Subcutaneous abdominal adipose tissue (tissue), 5 donors: ENCODE results near the gene DLEC1.
A peak's percentile ranks its signal among the peaks of the same experiment; 100 is the strongest.
"Not testable (repeated sequence)": the region's sequence is repeated elsewhere in the genome, so short reads cannot be mapped to it uniquely, and the experiment has no call there.

Experiments
- H3K27ac ChIP-seq: one replicate; pipeline ENCODE4 v1.7.0; 2013; ENCODE audit warnings: low read depth, mild to moderate bottlenecking, inconsistent platforms, low read length, moderate library complexity
- H3K27me3 ChIP-seq, 5 donors: one replicate each; pipeline ENCODE4 v1.7.0; 2013; ENCODE audit warnings: low read length in 5 of 5, inconsistent platforms in 1 of 5; ENCODE audit not compliant: control insufficient read depth in 5 of 5, insufficient read depth in 4 of 5
- H3K36me3 ChIP-seq, 5 donors: one replicate each; pipeline ENCODE4 v1.7.0; 2013; ENCODE audit warnings: low read length in 5 of 5; ENCODE audit not compliant: control insufficient read depth in 5 of 5, insufficient read depth in 5 of 5
- H3K4me1 ChIP-seq, 5 donors: one replicate each; pipeline ENCODE4 v1.7.0; 2013; ENCODE audit warnings: low read length in 5 of 5, mild to moderate bottlenecking in 3 of 5, moderate library complexity in 1 of 5; ENCODE audit not compliant: control insufficient read depth in 5 of 5, insufficient read depth in 5 of 5
- H3K4me3 ChIP-seq, 5 donors: one replicate each; pipeline ENCODE4 v1.7.0; 2013; ENCODE audit warnings: low read length in 5 of 5, low read depth in 1 of 5
- H3K9ac ChIP-seq, 5 donors: one replicate each; pipeline ENCODE4 v1.7.0; 2013; ENCODE audit warnings: low read length in 5 of 5, mild to moderate bottlenecking in 4 of 5, moderate library complexity in 3 of 5
- H3K9me3 ChIP-seq, 5 donors: one replicate each; pipeline ENCODE4 v1.7.0; 2013; ENCODE audit warnings: low read length in 5 of 5; ENCODE audit not compliant: control insufficient read depth in 5 of 5
- donor health status: healthy.
- donor health status: healthy.
- donor health status: healthy.
- donor health status: healthy.
- donor health status: healthy.

The DLEC1 gene

DNA sequence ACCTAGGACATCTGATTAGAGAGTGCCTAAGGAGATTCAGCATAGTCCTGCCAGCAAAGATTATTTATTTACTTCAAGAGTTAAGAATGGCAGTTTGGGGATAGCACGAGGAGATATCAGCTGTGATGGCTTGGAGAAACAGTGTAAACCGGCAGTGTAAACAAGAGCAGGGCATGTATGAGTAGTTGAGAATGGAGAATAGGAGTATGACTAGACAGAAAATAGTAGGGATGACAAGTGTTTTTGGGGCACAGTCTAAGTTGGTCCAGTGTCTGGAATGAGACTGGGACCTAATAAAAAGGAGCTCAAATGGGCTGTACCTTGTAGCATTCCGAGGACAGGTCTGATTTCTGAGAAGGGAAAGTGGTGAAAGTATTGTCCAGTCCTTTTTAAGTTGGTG is 38.1 kb downstream of the DLEC1 start:
- H3K4me1 ChIP-seq = peaks cover 0 to 17% (median 3%) of the 10 kb centered on the region in 5 donors
- H3K27ac ChIP-seq, H3K27me3 ChIP-seq, H3K36me3 ChIP-seq, H3K9ac ChIP-seq, H3K9me3 ChIP-seq, H3K4me3 ChIP-seq: not testable (repeated sequence)

DNA sequence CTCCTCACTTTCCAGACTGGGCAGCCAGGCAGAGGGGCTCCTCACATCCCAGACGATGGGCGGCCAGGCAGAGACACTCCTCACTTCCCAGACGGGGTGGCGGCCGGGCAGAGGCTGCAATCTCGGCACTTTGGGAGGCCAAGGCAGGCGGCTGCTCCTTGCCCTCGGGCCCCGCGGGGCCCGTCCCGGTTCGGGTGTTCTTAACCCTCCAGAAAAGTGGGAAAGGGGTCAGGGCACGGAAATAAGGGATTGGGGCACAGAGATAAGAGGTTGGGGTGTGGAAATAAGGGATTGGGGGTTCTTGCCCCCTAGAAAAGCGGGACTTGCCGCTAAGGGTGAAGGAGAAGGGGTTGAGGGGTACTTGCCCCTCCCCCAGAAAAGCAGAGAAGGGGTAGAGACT is 43.3 kb downstream of the DLEC1 start:
- H3K9ac ChIP-seq, H3K36me3 ChIP-seq, H3K27ac ChIP-seq, H3K9me3 ChIP-seq, H3K4me3 ChIP-seq, H3K27me3 ChIP-seq: not testable (repeated sequence)
- H3K4me1 ChIP-seq = peaks cover 0 to 21% (median 13%) of the 10 kb centered on the region in 5 donors

DNA sequence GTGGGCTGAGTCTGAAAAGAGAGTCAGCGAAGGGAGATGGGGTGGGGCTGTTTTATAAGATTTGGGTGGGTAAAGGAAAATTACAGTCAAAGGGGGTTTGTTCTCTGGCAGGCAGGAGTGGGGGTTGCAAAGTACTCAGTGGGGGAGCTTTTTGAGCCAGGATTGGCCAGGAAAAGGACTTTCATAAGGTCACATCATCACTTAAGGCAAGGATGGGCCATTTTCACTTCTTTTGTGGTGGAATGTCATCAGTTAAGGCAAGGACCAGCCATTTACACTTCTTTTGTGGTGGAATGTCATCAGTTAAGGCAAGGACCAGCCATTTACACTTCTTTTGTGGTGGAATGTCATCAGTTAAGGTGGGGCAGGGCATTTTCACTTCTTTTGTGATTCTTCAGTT is 44.2 kb downstream of the DLEC1 start:
- not testable (repeated sequence) for H3K9me3 ChIP-seq, H3K36me3 ChIP-seq, H3K4me3 ChIP-seq, H3K27ac ChIP-seq, H3K27me3 ChIP-seq, H3K9ac ChIP-seq
- peaks cover 0 to 21% (median 13%) of the 10 kb centered on the region in 5 donors for H3K4me1 ChIP-seq

DNA sequence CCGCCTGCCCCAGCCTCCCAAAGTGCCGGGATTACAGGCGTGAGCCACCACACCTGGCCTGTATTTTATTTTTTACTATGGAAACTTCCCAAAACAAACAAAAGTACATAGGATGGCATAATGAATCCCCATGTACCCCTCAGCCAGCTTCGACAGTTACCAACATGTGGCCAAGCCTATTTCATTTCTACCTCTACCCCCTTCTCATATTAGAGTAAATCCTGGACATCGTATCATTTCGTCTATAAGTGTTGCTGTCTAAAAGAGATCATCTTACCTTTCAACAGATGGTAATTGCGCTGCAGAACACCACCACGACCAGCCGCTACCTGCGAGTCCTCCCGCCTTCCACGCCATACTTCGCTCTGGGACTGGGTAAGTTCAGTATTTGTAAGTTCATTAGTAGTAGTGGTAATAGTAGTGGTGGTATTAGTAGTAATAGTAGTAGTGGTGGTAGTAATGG is 44.9 kb downstream of the DLEC1 start:
- peaks cover 0 to 7% (median 6%) of the 10 kb centered on the region in 5 donors for H3K9me3 ChIP-seq
- peaks cover 0 to 21% (median 15%) of the 10 kb centered on the region in 5 donors for H3K4me1 ChIP-seq
- no peak overlapping the region for H3K27ac ChIP-seq
- no peak overlapping the region for H3K9ac ChIP-seq
- peak overlapping the region in 1 of 5 donors; percentile 44 for H3K4me3 ChIP-seq
- no peaks in the 10 kb centered on the region for H3K36me3 ChIP-seq
- H3K27me3 ChIP-seq = no peaks in the 10 kb centered on the region

DNA sequence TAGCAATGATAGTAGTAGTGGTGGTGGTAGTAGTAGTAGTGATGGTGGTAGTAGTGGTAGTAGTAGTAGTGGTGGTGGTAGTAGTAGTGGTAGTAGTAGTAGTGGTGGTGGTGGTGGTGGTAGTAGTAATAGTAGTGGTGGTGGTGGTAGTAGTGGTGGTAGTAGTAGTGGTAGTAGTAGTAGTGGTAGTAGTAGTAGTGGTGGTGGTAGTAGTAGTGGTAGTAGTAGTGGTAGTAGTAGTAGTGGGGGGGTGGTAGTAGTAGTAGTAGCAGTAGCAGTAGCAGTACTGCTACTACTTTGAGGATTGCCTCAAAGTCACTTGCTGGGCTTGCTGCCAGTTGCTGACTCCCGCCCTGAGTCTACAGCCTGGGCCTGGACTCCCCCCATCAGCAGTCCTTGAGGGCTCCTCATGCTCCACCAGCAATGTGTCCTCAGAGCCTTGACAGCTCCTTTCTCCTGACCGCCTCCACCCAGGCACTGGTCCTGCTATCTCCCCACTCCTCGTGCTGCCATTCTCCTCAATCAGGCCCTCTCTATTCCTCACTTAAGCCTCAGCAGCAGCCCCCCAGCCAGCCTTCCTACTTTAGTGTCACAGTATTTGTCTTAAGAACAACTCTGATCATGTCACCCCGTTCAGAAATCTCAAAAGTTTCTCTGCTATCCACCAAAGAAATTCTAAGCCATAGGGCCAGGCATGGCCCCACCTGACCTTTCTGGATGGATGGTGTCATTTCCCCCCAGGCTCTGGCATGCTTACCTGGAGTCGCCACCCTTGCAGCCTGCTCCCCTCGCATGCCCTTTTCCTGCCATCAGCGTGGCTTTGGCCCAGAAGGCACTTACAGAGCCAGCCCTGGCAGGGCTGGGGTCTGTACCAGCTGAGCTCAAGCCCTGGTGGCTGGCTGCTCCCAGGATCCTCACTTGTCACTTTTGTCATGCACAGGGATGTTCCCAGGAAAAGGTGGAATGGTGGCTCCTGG is 45.6 kb downstream of the DLEC1 start:
- Histone ChIP-seq H3K4me3 (peak overlapping the region in 1 of 5 donors; percentile 44), H3K36me3 (no peaks in the 10 kb centered on the region)

DNA sequence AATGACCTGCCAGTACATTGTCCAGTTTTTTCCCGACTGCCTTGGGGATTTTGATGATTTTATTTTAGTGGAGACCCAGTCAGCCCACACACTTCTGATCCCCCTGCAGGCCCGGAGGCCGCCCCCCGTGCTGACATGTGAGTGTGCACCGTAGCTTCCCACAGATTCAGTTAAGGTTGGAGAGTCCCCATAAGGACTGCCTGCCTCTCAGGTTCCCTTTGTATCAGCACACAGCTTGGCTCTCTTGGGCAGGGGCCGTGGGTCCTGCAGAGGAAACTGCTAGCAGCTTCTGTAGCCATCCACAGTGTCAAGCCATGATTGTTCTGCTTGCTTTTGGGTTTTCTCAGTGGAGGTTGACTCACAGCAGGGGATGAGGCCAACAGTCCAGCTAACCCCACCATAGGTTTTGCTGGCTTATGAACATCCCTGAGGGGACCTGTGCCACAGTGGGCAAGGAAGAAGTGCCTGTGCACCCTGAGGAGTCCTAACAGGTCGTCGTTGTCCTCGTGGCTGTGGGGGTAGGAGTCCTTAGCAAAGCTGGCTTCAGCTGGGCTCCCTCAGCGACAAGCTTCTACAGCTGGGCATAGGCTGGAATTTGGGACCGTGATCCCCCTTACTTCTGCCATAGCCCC is 46.4 kb downstream of the DLEC1 start:
- Histone ChIP-seq H3K4me1 (peaks cover 0 to 20% (median 18%) of the 10 kb centered on the region in 5 donors), H3K27me3 (no peaks in the 10 kb centered on the region), H3K9ac (no peak overlapping the region), H3K9me3 (peaks cover 0 to 7% (median 6%) of the 10 kb centered on the region in 5 donors), H3K36me3 (no peaks in the 10 kb centered on the region), H3K27ac (peak overlapping the region; percentile 66), H3K4me3 (no peak overlapping the region)

More for the DNA sequence above, 45.6 kb downstream of the DLEC1 start:
- Histone ChIP-seq H3K9me3 (peaks cover 0 to 7% (median 6%) of the 10 kb centered on the region in 5 donors), H3K9ac (no peak overlapping the region), H3K27me3 (no peaks in the 10 kb centered on the region), H3K4me1 (peaks cover 0 to 24% (median 20%) of the 10 kb centered on the region in 5 donors), H3K27ac (peak overlapping the region; percentile 66)

DNA sequence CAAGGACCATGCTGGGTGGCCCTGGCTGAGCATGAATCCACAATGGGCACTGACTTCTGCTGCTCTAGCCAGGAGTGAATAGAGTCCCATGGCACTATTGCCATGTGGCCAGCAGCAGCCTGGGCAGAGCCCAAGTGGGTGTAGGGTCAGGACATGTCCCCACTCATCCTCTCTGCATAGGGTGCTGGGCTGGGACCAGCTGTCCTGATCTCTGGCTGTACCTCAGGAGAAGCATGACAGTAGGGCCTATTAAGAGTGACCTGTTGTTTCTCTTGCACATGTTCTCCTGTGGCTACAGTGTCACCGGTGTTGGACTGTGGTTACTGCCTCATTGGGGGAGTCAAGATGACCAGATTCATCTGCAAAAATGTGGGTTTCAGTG is 46.9 kb downstream of the DLEC1 start:
- H3K9me3 ChIP-seq = peaks cover 0 to 7% (median 6%) of the 10 kb centered on the region in 5 donors
- no peak overlapping the region for H3K9ac ChIP-seq
- no peak overlapping the region for H3K4me3 ChIP-seq
- peaks cover 0 to 20% (median 18%) of the 10 kb centered on the region in 5 donors for H3K4me1 ChIP-seq
- peak overlapping the region; percentile 66 for H3K27ac ChIP-seq
- H3K27me3 ChIP-seq = no peaks in the 10 kb centered on the region
- no peaks in the 10 kb centered on the region for H3K36me3 ChIP-seq

DNA sequence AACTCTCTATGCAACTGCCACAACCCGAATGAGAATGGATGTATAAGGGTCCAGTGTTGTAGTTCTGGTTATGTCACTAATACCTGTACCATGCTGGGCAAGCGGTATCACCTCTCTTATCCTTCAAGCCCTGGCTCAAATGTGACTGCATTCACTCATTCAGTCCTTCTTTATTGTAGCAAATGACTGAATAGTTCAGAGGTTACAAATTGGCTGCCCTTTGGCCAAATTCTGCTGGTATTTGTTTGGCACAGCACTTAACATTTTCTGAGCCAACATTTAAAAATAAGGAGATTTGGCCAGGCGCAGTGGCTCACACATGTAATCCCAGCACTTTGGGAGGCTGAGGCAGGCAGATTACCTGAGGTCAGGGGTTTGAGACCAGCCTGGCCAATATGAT is 47.5 kb downstream of the DLEC1 start:
- Histone ChIP-seq H3K9me3 (peaks cover 0 to 7% (median 6%) of the 10 kb centered on the region in 5 donors), H3K27me3 (no peaks in the 10 kb centered on the region), H3K27ac (peak overlapping the region; percentile 66), H3K36me3 (no peaks in the 10 kb centered on the region), H3K9ac (no peak overlapping the region), H3K4me1 (peaks cover 0 to 20% (median 18%) of the 10 kb centered on the region in 5 donors), H3K4me3 (no peak overlapping the region)

DNA sequence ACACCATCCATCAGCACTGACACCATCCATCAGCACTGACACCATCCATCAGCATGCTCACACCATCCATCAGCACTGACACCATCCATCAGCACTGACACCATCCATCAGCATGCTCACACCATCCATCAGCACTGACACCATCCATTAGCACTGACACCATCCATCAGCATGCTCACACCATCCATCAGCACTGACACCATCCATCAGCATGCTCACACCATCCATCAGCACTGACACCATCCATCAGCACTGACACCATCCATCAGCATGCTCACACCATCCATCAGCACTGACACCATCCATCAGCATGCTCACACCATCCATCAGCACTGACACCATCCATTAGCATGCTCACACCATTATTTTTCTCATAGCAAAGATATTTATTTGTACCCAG is 48.3 kb downstream of the DLEC1 start:
- peaks cover 0 to 20% (median 18%) of the 10 kb centered on the region in 5 donors for H3K4me1 ChIP-seq
- not testable (repeated sequence) for H3K27me3 ChIP-seq, H3K4me3 ChIP-seq, H3K9me3 ChIP-seq, H3K36me3 ChIP-seq, H3K9ac ChIP-seq, H3K27ac ChIP-seq
